Activated CD4-positive, alpha-beta memory T cell treated with anti-CD3 and anti-CD28 coated beads, Interleukin-2, amount 10 ng/mL, durations not matched to agents 7 days and 5 days (primary cell): ENCODE measurements around the gene F12. TPM values are rescaled to one million over a fixed set of nuclear protein-coding genes. Genes with fewer than 3 reads are reported as not detected.
A peak's percentile ranks its signal among the peaks of the same experiment; 100 is the strongest.

ENCODE experiments used
- CTCF ChIA-PET: fragments of 350-600 bp; sonication (Branson Sonifier 250); formaldehyde crosslinking; loops from one replicate; lab custom pipeline; 2021; ENCODE audit warnings: antibody characterized with exemption, inconsistent platforms; lab: Charles Lee
- POLR2A ChIA-PET: fragments of 350-600 bp; sonication (Branson Sonifier 250); formaldehyde crosslinking; loops from one replicate; lab custom pipeline; 2021; ENCODE audit warnings: antibody characterized with exemption; lab: Charles Lee
- DNase-seq: peaks from one replicate; pipeline ENCODE4 v3.0.0-alpha.2; 2020
- H3K27ac Mint-ChIP-seq: one replicate; pipeline ENCODE4 v1.8.0; 2021; ENCODE audit warnings: mild to moderate bottlenecking, mixed read lengths
- H3K27me3 Mint-ChIP-seq: one replicate; pipeline ENCODE4 v1.8.0; 2021; ENCODE audit warnings: mixed read lengths
- H3K36me3 Mint-ChIP-seq: one replicate; pipeline ENCODE4 v1.8.0; 2021; ENCODE audit warnings: low read depth, mixed read lengths
- H3K4me1 Mint-ChIP-seq: one replicate; pipeline ENCODE4 v1.8.0; 2021; ENCODE audit warnings: mixed read lengths
- H3K4me3 Mint-ChIP-seq: one replicate; pipeline ENCODE4 v1.8.0; 2021; ENCODE audit warnings: mild to moderate bottlenecking, mixed read lengths
- H3K9me3 Mint-ChIP-seq: one replicate; pipeline ENCODE4 v1.8.0; 2021; ENCODE audit warnings: mixed read lengths
- total RNA-seq, 2 experiments: library from RNA; stranded (reverse); gene quantifications; one replicate each; pipeline ENCODE4 v1.2.3, GENCODE V29; 2021

The F12 gene
- total RNA-seq, 2 experiments from 2014 or later = 1.5 to 1.6 TPM

- peak; percentile 74 for DNase-seq
- H3K9me3 Mint-ChIP-seq = no peaks in the 10 kb centered on the region
- H3K36me3 Mint-ChIP-seq = no peaks in the 10 kb centered on the region
Measured at GRCh38 chr5:177402271-177403043, 6.9 kb downstream of the F12 start.

GRCh38 chr5:177399997-177400868, 9.1 kb downstream of the F12 start, which contains the start of gene PFN3:
Gene PFN3 (minus strand): TSS chr5:177400661. CDS start chr5:177400576, 85 bp downstream.
- H3K27ac Mint-ChIP-seq = no peak within 1 kb of the TSS
- DNase-seq = no peak
- no peak within 1 kb of the TSS for H3K4me3 Mint-ChIP-seq
- CTCF ChIA-PET = interaction anchor here (7.3 to 11.1 kb wide), 3 partner anchors 9 to 49 kb away, joined by 215 to 467 read pairs (median 235); partner anchors contain the start of genes GRK6 and PRR7
- POLR2A ChIA-PET = interaction anchor here (17.5 kb wide), 1 partner anchor 43 kb away, joined by 371 read pairs; the partner anchor contains the start of gene PRR7
- H3K9me3 Mint-ChIP-seq = no peaks in the 10 kb centered on the region
- peaks cover 28% of the 10 kb centered on the region for H3K4me1 Mint-ChIP-seq
- H3K27me3 Mint-ChIP-seq = peaks cover 28% of the 10 kb centered on the region
- H3K36me3 Mint-ChIP-seq = no peaks in the 10 kb centered on the region

More at GRCh38 chr5:177402271-177403043, 6.9 kb downstream of the F12 start:
- Mint-ChIP-seq H3K27me3 (peaks cover 37% of the 10 kb centered on the region), H3K27ac (no peak overlapping the region), H3K4me3 (peak overlapping the region; percentile 75), H3K4me1 (peaks cover 39% of the 10 kb centered on the region)
- POLR2A ChIA-PET = interaction anchor here (0.9 to 17.5 kb wide), 16 partner anchors 10 to 100 kb away, joined by 3 to 463 read pairs (median 10); partner anchors contain the start of genes GRK6, LMAN2, MXD3 and PDLIM7
- CTCF ChIA-PET = interaction anchor here (0.7 to 11.1 kb wide), 22 partner anchors 11 to 300 kb away, joined by 3 to 467 read pairs (median 13); partner anchors contain the start of genes GRK6, LMAN2, MXD3 and PDLIM7

DNA sequence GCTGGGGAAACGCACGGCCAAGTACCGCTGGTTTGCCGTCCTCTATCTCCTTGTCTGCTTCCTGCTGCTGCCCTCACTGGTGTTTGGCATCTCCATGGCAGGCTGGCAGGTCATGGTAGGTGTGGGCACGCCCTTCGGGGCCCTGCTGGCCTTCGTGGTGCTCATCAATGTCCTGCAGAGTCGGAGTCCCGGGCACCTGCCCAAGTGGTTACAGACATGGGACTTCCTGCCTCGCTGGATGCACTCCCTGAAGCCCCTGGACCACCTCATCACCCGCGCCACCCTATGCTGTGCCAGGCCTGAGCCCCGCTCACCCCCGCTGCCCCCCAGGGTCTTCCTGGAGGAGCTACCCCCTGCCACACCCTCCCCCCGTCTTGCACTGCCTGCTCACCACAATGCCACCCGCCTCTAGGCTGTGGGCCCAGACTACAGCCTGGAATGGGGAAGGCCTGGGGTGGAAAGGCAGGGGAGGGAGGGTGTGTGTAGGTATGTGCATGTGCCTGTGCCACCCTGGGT, 11.4 kb downstream of the F12 start:
- ChIA-PET CTCF (interaction anchor here (0.7 kb wide), 1 partner anchor 9 kb away, joined by 3 read pairs; no protein-coding TSS in a partner anchor), POLR2A (no interaction called here)
- Mint-ChIP-seq H3K4me1 (peaks cover 11% of the 10 kb centered on the region), H3K4me3 (no peak overlapping the region), H3K27me3 (peaks cover 21% of the 10 kb centered on the region), H3K9me3 (no peaks in the 10 kb centered on the region), H3K36me3 (no peaks in the 10 kb centered on the region), H3K27ac (no peak overlapping the region)
- DNase-seq = no peak

- Mint-ChIP-seq H3K4me3 (no peak overlapping the region), H3K27ac (no peak overlapping the region), H3K4me1 (no peaks in the 10 kb centered on the region), H3K9me3 (no peaks in the 10 kb centered on the region), H3K27me3 (peaks cover 10% of the 10 kb centered on the region), H3K36me3 (no peaks in the 10 kb centered on the region)
- POLR2A ChIA-PET = interaction anchor here (0.7 kb wide), 1 partner anchor 69 kb away, joined by 3 read pairs; no protein-coding TSS in a partner anchor
- CTCF ChIA-PET = no interaction called here
- DNase-seq = no peak
Measured at GRCh38 chr5:177396807-177397206, 12.6 kb downstream of the F12 start.

GRCh38 chr5:177396078-177396477, 13.3 kb downstream of the F12 start:
- CTCF ChIA-PET = no interaction called here
- H3K4me1 Mint-ChIP-seq = peaks cover 4% of the 10 kb centered on the region
- DNase-seq = no peak
- peaks cover 4% of the 10 kb centered on the region for H3K27me3 Mint-ChIP-seq
- no peak overlapping the region for H3K4me3 Mint-ChIP-seq
- H3K27ac Mint-ChIP-seq = no peak overlapping the region
- no peaks in the 10 kb centered on the region for H3K9me3 Mint-ChIP-seq
- H3K36me3 Mint-ChIP-seq = no peaks in the 10 kb centered on the region
- POLR2A ChIA-PET = no interaction called here

GRCh38 chr5:177393990-177394389, 15.4 kb downstream of the F12 start:
- Mint-ChIP-seq H3K9me3 (no peaks in the 10 kb centered on the region), H3K27ac (no peak overlapping the region), H3K36me3 (no peaks in the 10 kb centered on the region), H3K27me3 (peaks cover 2% of the 10 kb centered on the region), H3K4me1 (peaks cover 25% of the 10 kb centered on the region), H3K4me3 (no peak overlapping the region)
- ChIA-PET POLR2A (interaction anchor here (1.8 to 6.1 kb wide), 2 partner anchors 37 to 59 kb away, joined by 5 to 68 read pairs; no protein-coding TSS in a partner anchor), CTCF (interaction anchor here (6.6 kb wide), 1 partner anchor 10 kb away, joined by 215 read pairs; the partner anchor contains the start of gene PFN3)
- no peak for DNase-seq

- H3K36me3 Mint-ChIP-seq = no peaks in the 10 kb centered on the region
- H3K4me1 Mint-ChIP-seq = peaks cover 32% of the 10 kb centered on the region
- no peaks in the 10 kb centered on the region for H3K27me3 Mint-ChIP-seq
- no peak for DNase-seq
- H3K4me3 Mint-ChIP-seq = no peak overlapping the region
- CTCF ChIA-PET = interaction anchor here (0.9 to 6.6 kb wide), 5 partner anchors 10 to 62 kb away, joined by 3 to 215 read pairs (median 3); partner anchors contain the start of gene PFN3
- no peaks in the 10 kb centered on the region for H3K9me3 Mint-ChIP-seq
- POLR2A ChIA-PET = interaction anchor here (1.2 to 6.1 kb wide), 5 partner anchors 9 to 60 kb away, joined by 5 to 82 read pairs (median 7); partner anchors contain the start of gene PRR7
- H3K27ac Mint-ChIP-seq = no peak overlapping the region
Measured at GRCh38 chr5:177393206-177393765, 16.1 kb downstream of the F12 start.

- Mint-ChIP-seq H3K27me3 (no peaks in the 10 kb centered on the region), H3K4me1 (peaks cover 36% of the 10 kb centered on the region), H3K27ac (no peak overlapping the region), H3K9me3 (no peaks in the 10 kb centered on the region), H3K4me3 (no peak overlapping the region), H3K36me3 (no peaks in the 10 kb centered on the region)
- POLR2A ChIA-PET = interaction anchor here (1.2 to 6.1 kb wide), 5 partner anchors 9 to 61 kb away, joined by 5 to 82 read pairs (median 7); partner anchors contain the start of gene PRR7
- CTCF ChIA-PET = interaction anchor here (0.9 to 6.6 kb wide), 5 partner anchors 11 to 63 kb away, joined by 3 to 215 read pairs (median 3); partner anchors contain the start of gene PFN3
- no peak for DNase-seq
Measured at GRCh38 chr5:177392765-177393164, 16.6 kb downstream of the F12 start.

- peak overlapping the region; percentile 94 for H3K27ac Mint-ChIP-seq
- POLR2A ChIA-PET = interaction anchor here (0.6 to 6.1 kb wide), 27 partner anchors 13 to 277 kb away, joined by 3 to 82 read pairs (median 6); partner anchors contain the start of genes GRK6, LMAN2, MXD3 and PDLIM7
- peak; percentile 89 for DNase-seq
- H3K36me3 Mint-ChIP-seq = no peaks in the 10 kb centered on the region
- no peaks in the 10 kb centered on the region for H3K27me3 Mint-ChIP-seq
- H3K4me3 Mint-ChIP-seq = peak overlapping the region; percentile 52
- no peaks in the 10 kb centered on the region for H3K9me3 Mint-ChIP-seq
- CTCF ChIA-PET = interaction anchor here (0.6 to 6.6 kb wide), 37 partner anchors 12 to 278 kb away, joined by 3 to 215 read pairs (median 9); partner anchors contain the start of genes GRK6, LMAN2, PDLIM7 and PFN3
- peaks cover 41% of the 10 kb centered on the region for H3K4me1 Mint-ChIP-seq
Measured at GRCh38 chr5:177390363-177391300, 18.7 kb downstream of the F12 start.

DNA sequence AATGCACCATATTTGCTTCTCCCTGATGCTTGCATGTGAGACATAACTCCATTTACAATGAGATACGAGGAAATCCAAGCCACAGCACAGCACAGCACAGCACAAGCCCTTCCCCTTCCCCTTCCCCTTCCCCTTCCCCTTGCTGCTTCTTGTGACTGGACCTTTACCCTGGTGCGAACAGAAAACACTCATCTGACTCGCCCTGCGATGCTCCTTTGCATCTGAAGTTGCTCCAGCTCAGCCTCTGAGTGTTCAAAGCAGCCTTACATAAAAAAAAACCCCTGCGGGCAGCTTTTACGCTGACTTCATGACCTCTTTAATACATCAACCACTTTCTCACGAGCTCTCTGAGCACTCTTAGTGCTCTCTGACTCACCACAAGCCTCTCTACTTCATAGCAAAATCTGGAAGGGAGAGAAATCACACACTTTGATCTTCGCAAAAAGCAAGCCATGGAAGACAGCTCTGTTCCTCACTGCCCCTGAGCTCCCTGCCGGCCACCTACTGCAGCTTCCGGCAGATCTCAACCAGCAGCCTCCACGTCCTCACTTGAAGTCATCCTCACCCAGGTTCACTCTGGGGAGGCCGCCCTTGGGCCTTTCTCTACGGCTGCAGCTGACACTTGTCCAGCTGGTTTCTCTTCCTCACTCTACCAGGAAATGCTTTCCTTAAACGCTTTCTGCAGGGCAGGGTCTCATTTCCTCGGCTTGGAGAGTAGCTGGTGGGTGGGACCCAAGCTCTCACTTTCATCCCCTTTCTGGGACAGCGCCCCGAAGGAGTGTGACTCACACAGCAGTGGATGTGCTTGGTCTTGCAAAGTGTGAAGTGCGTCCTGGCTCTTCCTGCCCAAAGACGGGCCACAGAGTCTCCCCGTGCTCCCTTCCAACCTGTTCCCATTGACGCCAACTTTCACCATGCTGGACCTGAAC, 19.9 kb downstream of the F12 start:
- CTCF ChIA-PET = interaction anchor here (0.8 to 6.6 kb wide), 41 partner anchors 9 to 816 kb away, joined by 3 to 215 read pairs (median 9); partner anchors contain the start of genes DDX41, F12, GRK6 and LMAN2
- H3K4me3 Mint-ChIP-seq = peak overlapping the region; percentile 37

More for the DNA sequence above, 19.9 kb downstream of the F12 start:
- Mint-ChIP-seq H3K9me3 (no peaks in the 10 kb centered on the region), H3K4me1 (peaks cover 46% of the 10 kb centered on the region), H3K27ac (peak overlapping the region; percentile 94), H3K27me3 (peaks cover 3% of the 10 kb centered on the region), H3K36me3 (no peaks in the 10 kb centered on the region)
- DNase-seq = peak; percentile 64
- POLR2A ChIA-PET = interaction anchor here (0.7 to 6.1 kb wide), 31 partner anchors 11 to 276 kb away, joined by 3 to 82 read pairs (median 5); partner anchors contain the start of genes GRK6, LMAN2, MXD3 and PDLIM7
